MM.1S (cell line): ENCODE results near the gene RTL5.
A peak's percentile ranks its signal among the peaks of the same experiment; 100 is the strongest.

Source experiments
- DNase-seq: peaks from one replicate; pipeline ENCODE4 v3.0.0-alpha.2; 2015
- H2AFZ ChIP-seq: fragments of 300-600 bp; sonication (generic); 2 replicates; pipeline ENCODE4 v1.6.0; 2016; ENCODE audit warnings: antibody characterized with exemption, low read length
- H3F3A ChIP-seq: fragments of 300-600 bp; sonication (generic); 2 replicates; pipeline ENCODE4 v1.6.1; 2016; ENCODE audit warnings: mild to moderate bottlenecking, antibody characterized with exemption, low read length, moderate library complexity, mixed read lengths; ENCODE audit not compliant: insufficient read depth
- H3K27ac ChIP-seq: fragments of 300-600 bp; sonication (generic); 2 replicates; pipeline ENCODE4 v1.5.1; 2016; ENCODE audit warnings: mild to moderate bottlenecking, low read length
- H3K27me3 ChIP-seq: fragments of 300-600 bp; sonication (generic); replicated peaks from 2 replicates; pipeline ENCODE4 v1.6.0; 2016; ENCODE audit warnings: low read length; ENCODE audit not compliant: insufficient read depth
- H3K36me3 ChIP-seq: fragments of 300-600 bp; sonication (generic); replicated peaks from 2 replicates; pipeline ENCODE4 v1.6.1; 2016; ENCODE audit warnings: mild to moderate bottlenecking, low read length, mixed read lengths; ENCODE audit not compliant: insufficient read depth
- H3K4me1 ChIP-seq: fragments of 300-600 bp; sonication (generic); 2 replicates; pipeline ENCODE4 v1.6.1; 2016; ENCODE audit warnings: low read length, mixed read lengths
- H3K4me2 ChIP-seq: fragments of 300-600 bp; sonication (generic); 2 replicates; pipeline ENCODE4 v1.6.0; 2016; ENCODE audit warnings: low read depth, low read length
- H3K4me3 ChIP-seq: fragments of 300-600 bp; sonication (generic); 2 replicates; pipeline ENCODE4 v1.5.1; 2016; ENCODE audit warnings: low read length, mixed read lengths
- H3K79me2 ChIP-seq: fragments of 300-600 bp; sonication (generic); 2 replicates; pipeline ENCODE4 v1.6.1; 2016; ENCODE audit warnings: mixed run types, low read length, mixed read lengths
- H3K9ac ChIP-seq: fragments of 300-600 bp; sonication (generic); 2 replicates; pipeline ENCODE4 v1.6.1; 2016; ENCODE audit warnings: low read length, mixed read lengths
- H3K9me2 ChIP-seq: fragments of 300-600 bp; sonication (generic); replicated peaks from 2 replicates; pipeline ENCODE4 v1.6.1; 2016; ENCODE audit warnings: mild to moderate bottlenecking, low read length, mixed read lengths; ENCODE audit not compliant: insufficient read depth
- H3K9me3 ChIP-seq: fragments of 300-600 bp; sonication (generic); replicated peaks from 2 replicates; pipeline ENCODE4 v1.6.1; 2016; ENCODE audit warnings: mild to moderate bottlenecking, low read length, mixed read lengths; ENCODE audit not compliant: insufficient read depth
- H4K20me1 ChIP-seq: fragments of 300-600 bp; sonication (generic); 2 replicates; pipeline ENCODE4 v1.6.1; 2016; ENCODE audit warnings: mild to moderate bottlenecking, low read length, moderate library complexity, mixed read lengths; ENCODE audit not compliant: insufficient read depth
- EZH2 ChIP-seq: fragments of 300-600 bp; sonication (generic); optimal IDR thresholded peaks from 2 replicates; pipeline ENCODE3; 2017; ENCODE audit warnings: low read depth, mild to moderate bottlenecking, antibody characterized with exemption, low read length, mixed read lengths
- EZH2phosphoT487 ChIP-seq: fragments of 300-600 bp; sonication (generic); IDR thresholded peaks from 2 replicates; pipeline ENCODE4 v1.6.1; 2018; ENCODE audit warnings: antibody characterized with exemption, low read length
- TF ChIP-seq, protein P1 (sequence below): fragments of 300-600 bp; sonication (generic); IDR thresholded peaks from 2 replicates; pipeline ENCODE4 v1.5.1; 2016; ENCODE audit warnings: antibody characterized with exemption, low read length, mixed read lengths

The RTL5 gene

DNA sequence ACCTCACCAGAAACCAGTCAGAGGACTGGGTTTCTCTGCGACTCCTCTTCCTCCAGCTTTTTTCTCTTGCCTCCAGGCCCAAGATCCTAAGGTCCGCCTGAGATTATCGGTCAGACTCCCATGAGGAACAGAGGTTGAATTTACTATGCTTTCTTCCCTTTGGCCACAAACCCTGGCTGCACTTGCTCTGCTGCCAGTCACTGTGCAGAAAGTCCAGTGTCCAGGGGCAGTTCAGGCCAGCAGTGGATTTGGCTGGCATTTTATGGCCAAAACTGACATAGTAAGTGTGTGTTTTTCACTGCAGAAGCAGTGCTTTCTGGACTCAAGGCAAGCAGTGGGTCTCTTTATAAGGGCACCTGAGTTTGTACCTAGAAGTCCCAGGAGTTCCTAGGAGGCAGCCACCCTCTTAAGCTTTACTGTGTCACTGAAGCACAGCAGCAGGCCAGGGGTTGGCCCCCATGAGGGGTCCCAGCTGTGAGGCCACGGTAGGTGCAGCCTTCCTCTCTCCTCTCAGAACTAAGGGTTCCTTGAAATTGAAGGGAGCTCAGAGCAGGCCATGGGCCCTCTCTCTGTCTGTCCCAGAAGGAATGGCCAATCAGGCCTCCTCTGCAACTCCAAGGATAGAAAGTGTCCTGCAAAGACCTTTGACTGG is 3.4 kb downstream of the RTL5 start:
- H3K79me2 ChIP-seq: no peaks in the 10 kb centered on the region
- H4K20me1 ChIP-seq: no peaks in the 10 kb centered on the region
- no peaks in the 10 kb centered on the region for H3F3A ChIP-seq
- no peak overlapping the region for H3K9ac ChIP-seq
- no peak overlapping the region for H3K4me3 ChIP-seq
- H3K9me2 ChIP-seq: no peaks in the 10 kb centered on the region
- H3K27ac ChIP-seq: no peak overlapping the region
- no peaks in the 10 kb centered on the region for H3K9me3 ChIP-seq
- H3K36me3 ChIP-seq: no peaks in the 10 kb centered on the region
- TF ChIP-seq, protein P1, sequence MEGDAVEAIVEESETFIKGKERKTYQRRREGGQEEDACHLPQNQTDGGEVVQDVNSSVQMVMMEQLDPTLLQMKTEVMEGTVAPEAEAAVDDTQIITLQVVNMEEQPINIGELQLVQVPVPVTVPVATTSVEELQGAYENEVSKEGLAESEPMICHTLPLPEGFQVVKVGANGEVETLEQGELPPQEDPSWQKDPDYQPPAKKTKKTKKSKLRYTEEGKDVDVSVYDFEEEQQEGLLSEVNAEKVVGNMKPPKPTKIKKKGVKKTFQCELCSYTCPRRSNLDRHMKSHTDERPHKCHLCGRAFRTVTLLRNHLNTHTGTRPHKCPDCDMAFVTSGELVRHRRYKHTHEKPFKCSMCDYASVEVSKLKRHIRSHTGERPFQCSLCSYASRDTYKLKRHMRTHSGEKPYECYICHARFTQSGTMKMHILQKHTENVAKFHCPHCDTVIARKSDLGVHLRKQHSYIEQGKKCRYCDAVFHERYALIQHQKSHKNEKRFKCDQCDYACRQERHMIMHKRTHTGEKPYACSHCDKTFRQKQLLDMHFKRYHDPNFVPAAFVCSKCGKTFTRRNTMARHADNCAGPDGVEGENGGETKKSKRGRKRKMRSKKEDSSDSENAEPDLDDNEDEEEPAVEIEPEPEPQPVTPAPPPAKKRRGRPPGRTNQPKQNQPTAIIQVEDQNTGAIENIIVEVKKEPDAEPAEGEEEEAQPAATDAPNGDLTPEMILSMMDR: no peak
- TF ChIP-seq EZH2 (no peak), EZH2phosphoT487 (no peak)
- DNase-seq: no peak
- 0 out of 2 replicates have a peak, but pooled peaks cover 10% of the 10 kb centered on the region for H3K4me1 ChIP-seq
- H3K4me2 ChIP-seq: no peak overlapping the region
- no peaks in the 10 kb centered on the region for H3K27me3 ChIP-seq
- no peak overlapping the region for H2AFZ ChIP-seq

DNA sequence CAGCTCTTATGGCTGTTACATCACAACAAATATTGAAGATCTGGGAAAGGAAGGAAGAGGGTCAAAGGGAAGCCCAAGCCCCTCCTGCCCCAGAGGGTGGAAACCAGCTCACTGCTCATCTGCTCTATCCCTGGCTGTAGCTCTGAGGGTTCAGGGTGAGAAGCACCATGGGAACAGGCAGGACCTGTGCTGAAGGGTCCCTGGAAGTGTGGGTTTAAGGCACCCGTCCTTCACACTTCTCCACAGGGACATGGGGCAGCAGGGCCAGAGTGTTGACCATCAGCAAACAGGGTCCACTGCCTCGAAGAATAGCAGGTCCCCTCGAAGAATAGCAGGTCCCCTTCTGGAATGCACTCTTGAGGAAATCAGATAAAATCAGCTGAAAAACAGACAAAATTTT is 4.4 kb downstream of the RTL5 start:
- Histone ChIP-seq H3K36me3 (no peaks in the 10 kb centered on the region), H3K4me1 (peaks cover 12% of the 10 kb centered on the region; the same call in 1 of the 2 replicates), H3K4me2 (no peak overlapping the region), H3F3A (no peaks in the 10 kb centered on the region), H3K27me3 (no peaks in the 10 kb centered on the region), H4K20me1 (no peaks in the 10 kb centered on the region), H3K27ac (no peak overlapping the region), H3K9me2 (no peaks in the 10 kb centered on the region), H3K9ac (no peak overlapping the region), H3K9me3 (no peaks in the 10 kb centered on the region), H2AFZ (no peak overlapping the region), H3K4me3 (no peak overlapping the region), H3K79me2 (no peaks in the 10 kb centered on the region)
- TF ChIP-seq EZH2: no peak
- no peak for TF ChIP-seq EZH2phosphoT487
- TF ChIP-seq, protein P1: no peak
- DNase-seq: no peak

- Histone ChIP-seq H3K4me1 (peaks cover 19% of the 10 kb centered on the region; the same call in 1 of the 2 replicates), H3K4me2 (no peak overlapping the region), H3K9me2 (no peaks in the 10 kb centered on the region), H3K36me3 (no peaks in the 10 kb centered on the region), H2AFZ (no peak overlapping the region), H3K27me3 (no peaks in the 10 kb centered on the region), H3K9me3 (no peaks in the 10 kb centered on the region), H4K20me1 (no peaks in the 10 kb centered on the region), H3K9ac (no peak overlapping the region), H3F3A (no peaks in the 10 kb centered on the region), H3K79me2 (no peaks in the 10 kb centered on the region), H3K27ac (no peak overlapping the region), H3K4me3 (no peak overlapping the region)
- no peak for TF ChIP-seq EZH2phosphoT487
- TF ChIP-seq, protein P1: peak; percentile 85
- TF ChIP-seq EZH2: no peak
- peak; percentile 68 for DNase-seq
Measured at GRCh38 chrX:72126539-72127140, 5.1 kb downstream of the RTL5 start.
